ENCODE data around the gene DCLK1. TPM values are rescaled to one million over a fixed set of nuclear protein-coding genes. Genes with fewer than 3 reads are reported as not detected.

Gene DCLK1
- total RNA-seq, 1 experiment from 2014 or later: 1.4 TPM

GRCh38 chr13:35826626-35827254, 304.4 kb downstream of the DCLK1 start:
- intact Hi-C loops (cut with micrococcal nuclease; ENCODE audit: unreplicated experiment): no loop called here
- ChIA-PET POLR2A (ENCODE audit: unreplicated experiment) (no interaction called here), CTCF (no interaction called here)
- no peak for DNase-seq
- no peaks in the 10 kb centered on the region for H3K9me2 ChIP-seq (ENCODE audit: insufficient read depth)
- no peaks in the 10 kb centered on the region for H3K9me3 ChIP-seq (ENCODE audit: insufficient read depth, low read depth)
- H3F3A ChIP-seq (ENCODE audit: insufficient read depth, low read depth): no peaks in the 10 kb centered on the region
- BruUV-seq (replicated peaks): no TSS peak
- H4K20me1 ChIP-seq (ENCODE audit: insufficient read depth): no peaks in the 10 kb centered on the region
- H3K4me1 ChIP-seq (replicated peaks; ENCODE audit: insufficient read depth): no peaks in the 10 kb centered on the region
- no peaks in the 10 kb centered on the region for H3K36me3 ChIP-seq (ENCODE audit: low read depth)
- no peak overlapping the region for H3K4me2 ChIP-seq
- H3K79me2 ChIP-seq (ENCODE audit: low read depth): no peaks in the 10 kb centered on the region
- H3K27ac ChIP-seq: no peak overlapping the region
- no peak overlapping the region for H2AFZ ChIP-seq
- H3K27me3 ChIP-seq (ENCODE audit: insufficient read depth, low read depth): no peaks in the 10 kb centered on the region
- TF ChIP-seq EZH2 (IDR thresholded peaks at IDR 0.05; ENCODE audit: low read depth): no peak
- TF ChIP-seq, protein P1, sequence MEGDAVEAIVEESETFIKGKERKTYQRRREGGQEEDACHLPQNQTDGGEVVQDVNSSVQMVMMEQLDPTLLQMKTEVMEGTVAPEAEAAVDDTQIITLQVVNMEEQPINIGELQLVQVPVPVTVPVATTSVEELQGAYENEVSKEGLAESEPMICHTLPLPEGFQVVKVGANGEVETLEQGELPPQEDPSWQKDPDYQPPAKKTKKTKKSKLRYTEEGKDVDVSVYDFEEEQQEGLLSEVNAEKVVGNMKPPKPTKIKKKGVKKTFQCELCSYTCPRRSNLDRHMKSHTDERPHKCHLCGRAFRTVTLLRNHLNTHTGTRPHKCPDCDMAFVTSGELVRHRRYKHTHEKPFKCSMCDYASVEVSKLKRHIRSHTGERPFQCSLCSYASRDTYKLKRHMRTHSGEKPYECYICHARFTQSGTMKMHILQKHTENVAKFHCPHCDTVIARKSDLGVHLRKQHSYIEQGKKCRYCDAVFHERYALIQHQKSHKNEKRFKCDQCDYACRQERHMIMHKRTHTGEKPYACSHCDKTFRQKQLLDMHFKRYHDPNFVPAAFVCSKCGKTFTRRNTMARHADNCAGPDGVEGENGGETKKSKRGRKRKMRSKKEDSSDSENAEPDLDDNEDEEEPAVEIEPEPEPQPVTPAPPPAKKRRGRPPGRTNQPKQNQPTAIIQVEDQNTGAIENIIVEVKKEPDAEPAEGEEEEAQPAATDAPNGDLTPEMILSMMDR (conservative IDR thresholded peaks at IDR 0.05): peak; percentile 49
- H3K4me3 ChIP-seq: no peak overlapping the region

GRCh38 chr13:35824825-35825224, 306.4 kb downstream of the DCLK1 start:
- no peak overlapping the region for H2AFZ ChIP-seq
- no peaks in the 10 kb centered on the region for H4K20me1 ChIP-seq (ENCODE audit: insufficient read depth)
- H3K4me3 ChIP-seq: no peak overlapping the region
- H3K27ac ChIP-seq: no peak overlapping the region
- H3F3A ChIP-seq (ENCODE audit: insufficient read depth, low read depth): no peaks in the 10 kb centered on the region
- H3K9me2 ChIP-seq (ENCODE audit: insufficient read depth): no peaks in the 10 kb centered on the region
- ChIA-PET CTCF (no interaction called here), POLR2A (ENCODE audit: unreplicated experiment) (no interaction called here)
- H3K27me3 ChIP-seq (ENCODE audit: insufficient read depth, low read depth): no peaks in the 10 kb centered on the region
- H3K36me3 ChIP-seq (ENCODE audit: low read depth): no peaks in the 10 kb centered on the region
- TF ChIP-seq, protein P1 (conservative IDR thresholded peaks at IDR 0.05): no peak
- TF ChIP-seq EZH2 (IDR thresholded peaks at IDR 0.05; ENCODE audit: low read depth): no peak
- no peak overlapping the region for H3K4me2 ChIP-seq
- intact Hi-C loops (cut with micrococcal nuclease; ENCODE audit: unreplicated experiment): no loop called here
- H3K79me2 ChIP-seq (ENCODE audit: low read depth): no peaks in the 10 kb centered on the region
- no peaks in the 10 kb centered on the region for H3K4me1 ChIP-seq (replicated peaks; ENCODE audit: insufficient read depth)
- no peaks in the 10 kb centered on the region for H3K9me3 ChIP-seq (ENCODE audit: insufficient read depth, low read depth)
- BruUV-seq (replicated peaks): no TSS peak
- DNase-seq: no peak

DNA sequence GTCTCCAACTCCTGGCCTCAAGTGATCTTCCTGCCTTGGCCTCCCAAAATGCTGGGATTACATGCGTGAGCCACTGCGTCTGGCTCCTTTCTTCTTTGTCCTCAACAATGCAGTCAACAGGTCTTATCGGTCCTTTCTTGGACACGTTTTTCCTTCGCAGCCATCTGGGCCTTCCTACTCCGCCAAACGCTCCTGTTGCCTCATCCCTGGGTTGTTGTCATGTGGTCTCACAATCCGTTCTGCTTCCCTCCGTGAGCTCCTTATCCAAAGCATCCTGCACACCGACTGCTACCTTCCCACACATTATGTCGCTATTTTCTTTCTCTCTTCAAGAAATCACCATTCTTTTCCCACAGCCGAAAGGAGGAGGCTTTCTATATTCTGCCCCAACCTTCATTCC, 306.8 kb downstream of the DCLK1 start:
- no peaks in the 10 kb centered on the region for H3K79me2 ChIP-seq (ENCODE audit: low read depth)

More for the DNA sequence above, 306.8 kb downstream of the DCLK1 start:
- Histone ChIP-seq H3K4me3 (no peak overlapping the region), H2AFZ (no peak overlapping the region), H3K9me2 (ENCODE audit: insufficient read depth) (no peaks in the 10 kb centered on the region), H3K4me1 (replicated peaks; ENCODE audit: insufficient read depth) (no peaks in the 10 kb centered on the region), H4K20me1 (ENCODE audit: insufficient read depth) (no peaks in the 10 kb centered on the region), H3K4me2 (no peak overlapping the region), H3K27ac (no peak overlapping the region), H3K36me3 (ENCODE audit: low read depth) (no peaks in the 10 kb centered on the region), H3F3A (ENCODE audit: insufficient read depth, low read depth) (no peaks in the 10 kb centered on the region), H3K9me3 (ENCODE audit: insufficient read depth, low read depth) (no peaks in the 10 kb centered on the region), H3K27me3 (ENCODE audit: insufficient read depth, low read depth) (no peaks in the 10 kb centered on the region)
- BruUV-seq (replicated peaks): no TSS peak
- TF ChIP-seq EZH2 (IDR thresholded peaks at IDR 0.05; ENCODE audit: low read depth): no peak
- TF ChIP-seq, protein P1 (conservative IDR thresholded peaks at IDR 0.05): no peak
- POLR2A ChIA-PET (ENCODE audit: unreplicated experiment): no interaction called here
- intact Hi-C loops (cut with micrococcal nuclease; ENCODE audit: unreplicated experiment): no loop called here
- no peak for DNase-seq
- CTCF ChIA-PET: no interaction called here
